ENCODE data around the gene PAM.
"Not testable (repeated sequence)": the region's sequence is repeated elsewhere in the genome, so short reads cannot be mapped to it uniquely, and the experiment has no call there.

Gene PAM

GRCh38 chr5:102902647-102903046 is 147.5 kb downstream of the PAM start:
- no peak for DNase-seq (ENCODE audit: low spot score)

- no peak for DNase-seq (ENCODE audit: low spot score)
These were observed 148.2 kb downstream of the PAM start for GRCh38 chr5:102903074-102903871.

DNA sequence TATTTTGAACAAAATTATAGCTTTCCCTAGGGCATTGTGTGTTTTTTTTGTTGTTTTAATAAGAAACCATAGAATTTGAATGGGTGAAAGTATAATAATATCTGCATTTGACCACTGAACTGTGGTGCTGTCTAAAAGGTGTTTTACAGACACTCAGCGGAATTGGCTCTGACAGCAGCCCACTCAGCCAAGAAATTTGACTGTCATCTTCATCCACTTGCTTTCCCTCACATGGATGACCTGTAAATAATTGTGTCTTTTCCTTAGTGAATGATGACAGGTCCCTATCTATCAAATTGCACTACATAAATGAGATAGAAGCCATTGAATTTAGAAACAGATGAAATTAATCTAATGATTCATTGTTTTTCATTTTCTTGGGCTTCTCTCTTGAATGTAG is 150.0 kb downstream of the PAM start:
- no peak for DNase-seq (ENCODE audit: low spot score)

- DNase-seq (ENCODE audit: low spot score): not testable (repeated sequence)
These were observed 152.0 kb downstream of the PAM start for GRCh38 chr5:102907099-102907498.

DNA sequence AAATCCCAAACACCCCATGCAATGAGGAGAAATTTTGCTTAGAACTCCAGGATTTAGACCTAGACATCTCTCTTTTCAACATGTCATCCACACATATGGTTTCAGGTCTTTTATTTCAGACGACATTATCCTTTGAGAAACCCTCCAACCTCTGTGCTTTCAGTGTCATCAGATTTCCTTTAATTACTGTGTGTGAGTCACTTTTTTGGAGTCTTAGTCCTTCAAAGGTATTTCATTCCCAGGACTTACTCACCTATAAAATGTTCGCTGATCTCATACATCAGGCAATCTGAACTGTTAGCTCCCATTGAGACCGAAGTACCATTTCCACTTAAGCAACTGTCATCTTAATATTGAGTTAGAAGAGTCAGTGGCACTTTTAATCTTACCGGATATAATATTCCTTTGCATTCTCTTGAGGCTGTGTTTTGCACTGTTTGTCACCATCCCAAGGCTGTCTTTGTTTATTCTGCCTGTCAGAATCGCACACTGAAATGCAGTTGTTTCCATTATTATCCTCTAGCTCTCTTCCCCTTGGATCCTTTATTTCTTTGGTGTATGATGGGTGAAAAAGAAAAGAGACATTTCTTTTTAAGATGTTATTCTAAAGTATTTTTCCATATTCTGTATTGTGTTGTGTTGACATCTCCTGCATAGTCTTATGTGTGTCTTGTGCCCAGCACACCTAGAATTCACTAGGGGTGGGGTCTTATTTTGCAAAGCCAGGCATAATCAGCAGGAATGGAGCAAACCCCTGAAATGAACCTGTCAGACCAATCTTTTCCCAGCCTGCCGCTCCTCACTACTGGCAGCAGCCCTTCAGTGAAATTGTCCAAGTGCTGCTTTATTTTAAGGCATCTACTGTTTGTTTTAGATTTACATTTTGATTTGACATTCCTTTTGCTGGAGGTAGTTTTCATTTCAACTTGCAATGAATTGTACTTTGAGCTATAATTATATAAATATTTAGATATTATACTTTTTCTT is 155.4 kb downstream of the PAM start:
- DNase-seq (ENCODE audit: low spot score): no peak

GRCh38 chr5:102911973-102912372 is 156.9 kb downstream of the PAM start:
- DNase-seq (ENCODE audit: low spot score): no peak

DNA sequence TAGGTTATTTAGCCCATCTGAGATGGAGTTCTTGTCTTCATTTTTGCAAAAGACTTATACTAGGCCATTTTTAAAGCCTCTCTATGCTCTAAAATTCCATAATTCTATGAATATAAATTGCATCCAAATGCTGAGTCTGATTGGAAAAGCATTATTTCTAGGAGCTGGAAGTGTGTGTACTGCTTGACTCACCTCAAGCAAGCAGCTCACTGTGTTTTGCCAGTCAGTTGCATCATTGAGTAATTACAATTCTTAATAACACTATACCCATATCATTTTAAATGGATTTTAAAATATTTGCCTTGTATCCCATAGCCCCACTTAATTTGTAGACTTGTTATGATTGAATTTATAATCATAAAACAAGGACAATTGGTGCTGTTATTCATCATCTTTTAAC is 161.0 kb downstream of the PAM start:
- DNase-seq (ENCODE audit: low spot score): no peak

DNA sequence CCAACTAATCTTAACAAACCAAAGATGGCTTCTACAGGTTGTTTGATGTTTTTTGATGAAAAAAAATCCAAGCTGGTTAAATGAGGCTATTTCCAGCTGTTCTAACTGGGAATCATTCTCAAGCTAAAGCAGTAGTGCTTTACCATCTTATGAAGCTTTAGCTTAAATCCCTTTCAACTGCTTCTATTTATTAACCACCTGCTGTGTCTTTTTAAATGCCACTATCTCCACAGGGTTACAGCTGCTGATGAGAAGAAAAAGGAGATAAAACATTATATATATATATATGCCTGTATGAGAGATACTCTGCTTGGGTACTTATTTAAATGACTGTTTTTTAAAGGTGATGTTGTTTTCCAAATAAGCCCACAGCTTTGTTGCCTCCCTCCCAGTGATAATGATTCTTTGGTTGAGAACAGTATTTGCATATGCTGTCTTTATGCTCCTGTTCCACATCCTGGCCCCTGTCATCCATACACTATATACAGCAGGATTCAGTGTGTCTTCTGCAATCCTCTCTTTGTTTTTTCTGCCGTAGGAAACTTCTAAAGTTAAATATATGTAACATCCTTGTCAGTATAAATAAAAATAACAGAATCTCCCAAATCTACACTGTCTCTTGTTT is 164.0 kb downstream of the PAM start:
- no peak for DNase-seq (ENCODE audit: low spot score)

DNA sequence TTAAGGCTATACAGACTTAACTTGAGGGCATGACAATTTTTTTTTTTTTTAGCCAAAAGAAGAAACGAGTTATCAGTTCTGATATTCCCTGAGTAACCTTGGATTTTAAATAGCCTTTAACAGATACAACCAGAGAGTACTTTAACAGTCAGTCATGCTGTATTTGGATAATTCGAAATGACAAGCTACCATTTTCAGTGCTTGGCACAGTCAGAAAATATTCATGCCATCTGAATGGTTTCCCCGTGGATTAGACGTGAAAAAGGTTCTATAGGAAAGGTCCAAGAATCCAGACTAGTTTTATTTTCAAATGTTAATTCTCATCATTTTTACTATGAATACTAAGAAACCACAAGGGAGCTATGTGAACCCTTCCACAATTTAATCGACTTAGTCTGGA is 165.7 kb downstream of the PAM start:
- DNase-seq (ENCODE audit: low spot score): no peak

DNA sequence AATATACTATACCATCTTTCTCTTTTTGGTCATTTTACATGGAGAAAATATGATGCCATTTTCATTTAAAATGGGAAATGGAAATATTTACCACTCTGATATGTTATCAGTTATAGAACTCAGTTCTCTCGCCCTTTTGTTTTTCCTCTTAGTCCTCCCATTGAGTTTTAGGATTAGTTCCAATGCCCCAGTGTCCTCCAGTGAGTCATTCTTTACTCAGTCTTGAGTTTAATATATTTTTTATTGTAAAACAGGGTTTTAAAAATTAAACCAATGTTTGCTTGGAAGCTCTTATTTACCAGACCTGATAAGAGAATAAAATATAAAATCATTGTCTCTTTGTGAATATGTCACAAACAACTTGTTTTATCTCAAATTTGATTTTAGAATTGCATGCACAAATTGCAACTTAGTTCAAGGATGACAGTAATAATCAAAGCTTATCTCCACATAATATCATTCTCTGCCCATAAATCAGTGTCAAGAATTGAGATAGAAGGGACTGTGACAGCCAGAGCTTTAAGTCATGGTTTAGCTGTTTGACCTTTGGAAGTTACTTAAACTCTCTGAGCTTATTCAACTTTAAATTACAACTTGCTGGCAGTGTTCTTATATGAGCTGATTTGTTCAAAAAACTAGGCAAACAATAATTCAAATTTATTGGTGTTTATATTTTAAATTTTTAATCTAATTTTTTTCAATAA is 166.4 kb downstream of the PAM start:
- no peak for DNase-seq (ENCODE audit: low spot score)

DNA sequence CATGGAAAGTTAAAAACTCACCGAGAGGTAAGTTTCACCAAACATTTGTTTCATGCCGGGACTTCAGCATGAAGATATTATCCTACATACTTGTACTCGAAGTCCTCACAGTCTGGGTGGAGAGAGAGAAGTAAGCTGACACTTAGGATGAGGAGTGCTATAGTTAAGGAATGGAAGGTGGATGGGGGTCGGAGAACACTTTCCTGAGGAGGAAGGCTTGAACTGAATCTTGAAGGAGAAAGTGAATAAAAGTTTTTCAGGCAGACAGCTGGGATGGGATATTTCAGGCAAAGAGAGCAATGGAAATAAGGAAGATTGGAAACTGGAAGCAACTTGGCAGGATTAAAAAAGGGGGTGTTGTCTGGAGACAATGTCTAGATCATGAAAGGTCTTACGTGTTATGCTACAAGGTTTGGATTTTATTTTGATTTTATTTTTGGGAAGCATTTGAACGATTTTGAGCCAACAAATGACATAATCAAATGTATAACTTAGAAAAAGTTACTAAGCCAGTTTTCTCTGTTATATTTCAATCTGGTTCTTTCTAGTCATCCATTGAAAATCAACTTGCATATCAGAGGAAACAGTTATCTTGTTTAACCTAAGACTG is 167.1 kb downstream of the PAM start:
- no peak for DNase-seq (ENCODE audit: low spot score)

GRCh38 chr5:102922799-102923477 is 167.8 kb downstream of the PAM start:
- DNase-seq (ENCODE audit: low spot score): no peak

DNA sequence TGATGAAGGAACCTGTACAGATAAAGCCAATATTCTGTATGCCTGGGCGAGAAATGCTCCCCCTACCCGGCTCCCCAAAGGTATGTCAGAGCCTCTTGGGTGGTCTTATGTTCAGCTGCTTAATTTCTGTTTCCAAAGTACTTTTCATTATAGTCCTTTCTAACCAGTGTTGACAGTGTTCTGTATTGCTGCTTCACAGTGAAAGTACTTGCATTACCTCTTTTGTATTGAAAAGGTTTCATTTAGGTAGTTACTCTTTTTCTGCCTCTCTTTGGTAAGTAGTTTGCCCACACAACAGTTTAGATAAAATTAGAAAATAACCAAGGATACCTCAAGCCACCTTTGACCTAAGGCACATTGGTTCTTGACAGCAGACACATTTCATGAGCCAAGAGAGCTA is 169.9 kb downstream of the PAM start:
- no peak for DNase-seq (ENCODE audit: low spot score)

DNA sequence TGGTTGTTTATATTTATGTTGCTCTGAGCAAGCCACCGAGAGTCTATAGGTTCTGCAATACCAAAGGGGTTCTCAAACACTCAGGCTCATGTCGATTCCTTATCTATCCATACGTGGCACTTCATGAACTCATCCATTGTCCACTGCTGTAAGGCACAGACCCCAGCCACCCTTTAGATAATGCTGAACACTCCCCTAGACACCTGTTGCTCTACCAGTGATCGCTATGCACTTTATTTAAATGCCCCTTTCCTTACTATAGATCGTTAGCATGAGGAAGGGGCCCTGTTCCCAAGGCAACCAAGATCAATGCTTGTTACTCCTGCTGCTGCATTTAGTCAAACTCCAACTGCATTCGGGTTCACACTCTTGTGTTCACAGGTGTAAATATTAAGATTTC is 171.9 kb downstream of the PAM start:
- no peak for DNase-seq (ENCODE audit: low spot score)

- no peak for DNase-seq (ENCODE audit: low spot score)
These were observed 175.1 kb downstream of the PAM start for GRCh38 chr5:102930244-102930643.

GRCh38 chr5:102931085-102931725 is 176.1 kb downstream of the PAM start:
- no peak for DNase-seq (ENCODE audit: low spot score)

DNA sequence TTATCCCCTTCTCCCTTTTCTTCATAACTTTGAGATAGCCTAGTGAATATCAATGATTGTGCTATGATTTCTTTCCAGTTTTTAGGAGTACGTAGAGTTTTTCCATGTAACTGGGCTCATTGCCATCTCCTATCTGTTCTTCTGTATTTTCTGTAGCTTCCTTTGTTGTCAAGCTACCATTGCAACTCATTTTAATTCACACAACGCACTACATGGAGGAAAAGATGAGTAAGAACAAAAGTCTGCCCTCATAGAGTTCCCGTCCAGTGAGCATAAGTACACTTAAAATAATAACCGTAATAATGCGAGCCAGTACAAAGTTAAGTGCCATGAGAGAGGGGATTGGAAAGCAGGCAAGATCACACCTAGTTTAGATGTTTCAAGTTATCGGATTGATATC is 177.7 kb downstream of the PAM start:
- no peak for DNase-seq (ENCODE audit: low spot score)

DNA sequence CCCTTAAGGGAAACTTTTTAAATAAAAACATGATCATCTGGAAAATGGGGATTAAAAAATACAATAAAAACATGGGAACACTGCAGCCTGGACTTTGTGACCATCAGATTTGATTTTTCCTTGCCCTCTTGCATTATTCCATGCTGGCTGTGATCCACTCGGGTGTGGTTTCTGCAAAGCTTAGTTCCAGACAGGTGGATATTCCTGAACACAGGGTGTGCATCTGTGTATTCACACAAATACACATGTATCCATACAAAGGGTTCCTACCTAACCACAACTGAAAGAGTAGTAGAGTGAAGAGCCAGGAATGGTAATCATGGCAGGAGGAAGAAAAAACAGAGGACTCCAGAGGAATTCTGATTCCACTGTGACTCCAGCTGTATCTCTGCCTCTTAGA is 178.2 kb downstream of the PAM start:
- no peak for DNase-seq (ENCODE audit: low spot score)

DNA sequence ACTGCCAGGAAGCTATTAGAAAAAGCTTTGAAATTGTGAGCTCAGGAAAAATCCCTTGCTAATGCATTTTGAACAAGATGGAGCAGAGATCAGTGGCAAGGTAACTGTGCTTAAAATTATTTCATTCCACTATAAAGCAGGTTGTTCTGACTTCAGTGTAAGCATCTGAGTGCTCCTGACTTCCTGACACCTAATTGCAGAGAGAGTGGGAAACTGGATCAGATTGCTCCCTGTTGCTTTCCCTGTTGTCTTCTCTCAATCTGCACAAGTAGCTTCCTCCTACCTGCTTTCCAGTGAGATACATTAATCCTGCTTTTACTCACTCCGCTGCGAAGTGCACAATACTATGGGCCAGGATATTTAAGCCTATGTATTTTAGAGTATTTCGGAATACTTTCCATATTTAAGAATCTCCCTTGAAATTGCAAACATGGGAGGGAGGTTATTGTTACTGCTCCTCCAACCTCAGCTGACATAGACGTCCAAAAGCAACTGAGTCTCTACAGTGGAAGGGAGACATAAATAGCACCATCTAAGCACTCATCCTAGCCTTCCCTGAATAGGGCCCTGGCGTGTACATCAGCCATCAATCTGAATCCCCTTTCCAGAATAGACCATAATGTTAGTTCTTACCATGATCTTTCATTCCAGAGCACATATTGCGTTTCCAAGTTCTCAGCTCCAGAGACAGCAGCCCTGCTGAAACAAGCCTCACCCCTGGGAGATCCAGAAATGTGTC is 178.8 kb downstream of the PAM start:
- no peak for DNase-seq (ENCODE audit: low spot score)

GRCh38 chr5:102937894-102938293 is 182.8 kb downstream of the PAM start:
- DNase-seq (ENCODE audit: low spot score): no peak

Measured in hematopoietic multipotent progenitor cell treated with erythropoietin and hydrocortisone succinate and interleukin-3 and kit ligand, for 15 days (in vitro differentiated cells).